Activated B cell treated with CpG ODN at 0.5 μM for 24 hours (primary cell): Measurements from ENCODE around the gene SLC16A13. TPM values are rescaled to one million over a fixed set of nuclear protein-coding genes. Genes with fewer than 3 reads are reported as not detected.

Source experiments
- ATAC-seq: fragments of 200-7000 bp; cut with Tn5 transposase; one replicate; pipeline ENCODE4 v1.10.0; 2021; ENCODE audit warnings: low read depth, mild to moderate bottlenecking, moderate library complexity
- CTCF ChIA-PET: fragments of 350-600 bp; sonication (Branson Sonifier 250); formaldehyde crosslinking; loops from one replicate; lab custom pipeline; 2021; ENCODE audit warnings: antibody characterized with exemption; lab: Charles Lee
- POLR2A ChIA-PET: fragments of 350-600 bp; sonication (Branson Sonifier 250); formaldehyde crosslinking; loops from one replicate; lab custom pipeline; 2021; ENCODE audit warnings: antibody characterized with exemption; lab: Charles Lee
- DNase-seq: peaks from one replicate; pipeline ENCODE4 v3.0.0; 2022
- H3K27ac Mint-ChIP-seq: one replicate; pipeline ENCODE4 v1.8.0; 2020; ENCODE audit warnings: mixed read lengths
- H3K27me3 Mint-ChIP-seq: one replicate; pipeline ENCODE4 v1.8.0; 2021; ENCODE audit warnings: mixed read lengths
- H3K36me3 Mint-ChIP-seq: one replicate; pipeline ENCODE4 v1.8.0; 2021; ENCODE audit warnings: low read depth, mixed read lengths
- H3K4me1 Mint-ChIP-seq: one replicate; pipeline ENCODE4 v1.8.0; 2021; ENCODE audit warnings: mixed read lengths
- H3K4me3 Mint-ChIP-seq: one replicate; pipeline ENCODE4 v1.8.0; 2020; ENCODE audit warnings: mild to moderate bottlenecking, mixed read lengths
- H3K9me3 Mint-ChIP-seq: one replicate; pipeline ENCODE4 v1.8.0; 2020; ENCODE audit warnings: mixed read lengths
- CTCF ChIP-seq: fragments of 200-600 bp; IDR thresholded peaks from one replicate; pipeline ENCODE4 v1.8.0; 2022; ENCODE audit warnings: antibody characterized with exemption, mild to moderate bottlenecking
- intact Hi-C: fragments of 100-400 bp; cut with micrococcal nuclease; formaldehyde crosslinking; loops from one replicate; pipeline ENCODE4 v1.15.1; 2024
- total RNA-seq: library from RNA; stranded (reverse); gene quantifications from 2 replicates; pipeline ENCODE4 v1.2.3, GENCODE V29; 2022

The SLC16A13 gene
- total RNA-seq, 1 donor from 2014 or later: 11.8 TPM

DNA sequence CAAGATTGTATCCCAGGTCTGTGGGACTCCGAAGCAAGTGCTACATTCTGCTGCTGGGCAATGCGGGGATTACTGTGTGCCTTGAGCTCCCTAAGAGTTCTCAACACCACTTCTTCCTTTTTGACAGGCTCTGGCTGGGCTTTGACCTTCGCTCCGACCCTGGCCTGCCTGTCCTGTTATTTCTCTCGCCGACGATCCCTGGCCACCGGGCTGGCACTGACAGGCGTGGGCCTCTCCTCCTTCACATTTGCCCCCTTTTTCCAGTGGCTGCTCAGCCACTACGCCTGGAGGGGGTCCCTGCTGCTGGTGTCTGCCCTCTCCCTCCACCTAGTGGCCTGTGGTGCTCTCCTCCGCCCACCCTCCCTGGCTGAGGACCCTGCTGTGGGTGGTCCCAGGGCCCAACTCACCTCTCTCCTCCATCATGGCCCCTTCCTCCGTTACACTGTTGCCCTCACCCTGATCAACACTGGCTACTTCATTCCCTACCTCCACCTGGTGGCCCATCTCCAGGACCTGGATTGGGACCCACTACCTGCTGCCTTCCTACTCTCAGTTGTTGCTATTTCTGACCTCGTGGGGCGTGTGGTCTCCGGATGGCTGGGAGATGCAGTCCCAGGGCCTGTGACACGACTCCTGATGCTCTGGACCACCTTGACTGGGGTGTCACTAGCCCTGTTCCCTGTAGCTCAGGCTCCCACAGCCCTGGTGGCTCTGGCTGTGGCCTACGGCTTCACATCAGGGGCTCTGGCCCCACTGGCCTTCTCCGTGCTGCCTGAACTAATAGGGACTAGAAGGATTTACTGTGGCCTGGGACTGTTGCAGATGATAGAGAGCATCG, 2.4 kb downstream of the SLC16A13 start:
- Mint-ChIP-seq H3K4me1 (peaks cover 58% of the 10 kb centered on the region), H3K27me3 (no peaks in the 10 kb centered on the region), H3K4me3 (peak overlapping the region; percentile 46), H3K9me3 (no peaks in the 10 kb centered on the region), H3K36me3 (peaks cover 8% of the 10 kb centered on the region), H3K27ac (no peak overlapping the region)
- ChIA-PET CTCF (no interaction called here), POLR2A (interaction anchor here (0.6 to 3.9 kb wide), 3 partner anchors 7 to 23 kb away, joined by 3 to 56 read pairs (median 5); partner anchors contain the start of gene SLC16A11)
- ATAC-seq (no peak), DNase-seq (no peak)
- no peak for TF ChIP-seq CTCF
- intact Hi-C loops: no loop called here

- Mint-ChIP-seq H3K27ac (peak overlapping the region; percentile 46), H3K36me3 (peaks cover 8% of the 10 kb centered on the region), H3K4me3 (no peak overlapping the region), H3K9me3 (no peaks in the 10 kb centered on the region), H3K4me1 (peaks cover 57% of the 10 kb centered on the region), H3K27me3 (no peaks in the 10 kb centered on the region)
- CTCF ChIA-PET: interaction anchor here (0.6 kb wide), 1 partner anchor 132 kb away, joined by 4 read pairs; no protein-coding TSS in a partner anchor
- DNase-seq (no peak), ATAC-seq (no peak)
- no peak for TF ChIP-seq CTCF
- POLR2A ChIA-PET: interaction anchor here (0.6 to 1.7 kb wide), 2 partner anchors 16 to 25 kb away, joined by 4 to 6 read pairs; no protein-coding TSS in a partner anchor
- intact Hi-C loops: loop anchor here (10.0 kb wide), 1 partner anchor 545 kb away; the partner anchor contains the start of gene MPDU1
Measured at GRCh38 chr17:7039832-7040231, 4.0 kb downstream of the SLC16A13 start.

DNA sequence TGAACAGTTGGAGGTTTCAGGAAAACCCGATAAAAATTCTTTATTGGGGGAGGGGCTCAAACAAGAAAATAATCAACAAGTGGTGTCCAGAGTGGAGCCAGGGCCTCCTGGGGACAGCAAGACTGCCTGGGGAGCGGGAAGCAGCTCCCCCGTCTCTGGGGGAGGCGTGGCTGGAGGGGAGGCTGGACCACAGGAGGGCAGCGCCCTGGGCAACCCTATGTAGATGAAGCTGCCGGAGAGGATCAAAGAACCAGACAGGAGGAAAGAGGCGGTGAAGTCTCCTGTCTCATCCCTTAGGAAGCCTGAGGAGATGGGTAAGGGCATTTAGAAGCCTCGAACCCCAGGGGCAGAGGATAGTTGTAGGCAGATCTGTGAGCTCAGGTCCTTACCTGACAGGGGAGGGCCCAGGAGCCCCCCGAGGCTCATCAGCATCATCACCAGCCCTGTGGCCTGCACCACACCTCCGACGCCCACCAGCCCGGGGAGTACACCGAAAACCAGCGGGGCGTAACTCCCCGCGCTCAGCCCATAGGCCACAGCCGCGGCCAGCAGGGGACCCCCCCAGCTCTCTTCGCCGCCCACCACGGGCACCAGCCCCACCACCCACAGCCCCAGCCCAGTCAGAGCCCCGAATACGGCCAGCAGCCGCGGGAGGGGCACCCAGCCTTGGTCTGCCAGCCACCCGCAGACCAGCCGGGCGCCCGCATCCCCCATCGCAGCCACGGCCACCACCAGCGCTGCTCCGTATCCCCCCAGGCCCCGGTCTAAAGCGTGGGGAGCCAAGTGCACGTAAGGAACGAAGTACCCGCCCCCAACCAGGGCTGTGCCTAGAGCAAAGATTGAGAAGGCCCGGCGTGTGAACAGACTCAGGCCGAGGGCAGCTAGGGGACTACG, 6.0 kb downstream of the SLC16A13 start:
- H3K9me3 Mint-ChIP-seq: no peaks in the 10 kb centered on the region
- no peaks in the 10 kb centered on the region for H3K36me3 Mint-ChIP-seq
- CTCF ChIA-PET: interaction anchor here (1.0 to 1.3 kb wide), 3 partner anchors 10 to 131 kb away, joined by 3 read pairs; no protein-coding TSS in a partner anchor
- H3K4me3 Mint-ChIP-seq: peak overlapping the region; percentile 74
- ATAC-seq: peak; percentile 16
- intact Hi-C loops: loop anchor here (10.0 kb wide), 1 partner anchor 543 kb away; the partner anchor contains the start of gene MPDU1
- DNase-seq: peak; percentile 30
- H3K4me1 Mint-ChIP-seq: peaks cover 53% of the 10 kb centered on the region
- H3K27ac Mint-ChIP-seq: peak overlapping the region; percentile 53
- no peaks in the 10 kb centered on the region for H3K27me3 Mint-ChIP-seq
- POLR2A ChIA-PET: interaction anchor here (0.6 to 1.9 kb wide), 9 partner anchors 10 to 645 kb away, joined by 3 to 13 read pairs (median 6); partner anchors contain the start of gene TP53
- no peak for TF ChIP-seq CTCF

DNA sequence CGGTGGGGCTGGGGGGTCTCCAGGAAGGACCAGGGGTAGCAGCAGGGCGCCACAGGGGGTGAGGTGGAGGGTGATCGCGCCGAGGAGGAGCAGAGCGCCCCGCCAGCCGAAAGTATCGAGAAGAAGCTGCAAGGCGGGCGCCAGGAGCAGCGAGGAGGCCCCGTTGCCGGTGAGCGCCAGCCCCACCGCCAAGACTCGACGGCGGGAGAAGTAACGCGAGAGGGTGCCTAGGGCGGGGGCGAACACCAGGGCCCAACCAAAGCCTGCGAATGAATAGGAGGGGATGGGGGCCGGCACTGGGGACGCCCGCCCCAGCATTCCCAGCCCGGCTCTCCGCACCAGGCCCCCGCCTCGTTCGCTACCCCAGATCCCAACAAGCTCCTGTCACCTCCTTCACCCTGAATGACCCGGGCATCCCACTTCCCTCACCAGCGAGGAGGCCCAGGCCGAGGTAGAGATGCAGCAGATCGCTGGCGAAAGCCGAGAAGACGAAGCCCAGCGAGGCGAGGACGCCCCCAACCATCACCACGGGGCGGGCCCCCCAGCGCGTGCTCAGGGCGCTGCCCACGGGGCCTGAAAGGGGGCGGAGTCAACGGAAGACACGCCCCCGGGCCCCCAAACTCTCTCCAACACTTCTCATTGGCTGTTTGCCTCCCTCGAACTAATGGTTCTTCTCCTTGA, 6.8 kb downstream of the SLC16A13 start:
- ChIA-PET POLR2A (interaction anchor here (0.7 to 1.9 kb wide), 8 partner anchors 11 to 644 kb away, joined by 4 to 10 read pairs (median 6); partner anchors contain the start of gene TP53), CTCF (interaction anchor here (1.3 kb wide), 1 partner anchor 21 kb away, joined by 3 read pairs; no protein-coding TSS in a partner anchor)
- no peak for TF ChIP-seq CTCF
- ATAC-seq: peak; percentile 11
- H3K27ac Mint-ChIP-seq: peak overlapping the region; percentile 53
- H3K4me1 Mint-ChIP-seq: peaks cover 59% of the 10 kb centered on the region
- H3K9me3 Mint-ChIP-seq: no peaks in the 10 kb centered on the region
- peak; percentile 38 for DNase-seq
- intact Hi-C loops: loop anchor here (1.0 to 10.0 kb wide), 2 partner anchors 7 to 542 kb away; partner anchors contain the start of gene MPDU1
- no peaks in the 10 kb centered on the region for H3K27me3 Mint-ChIP-seq
- H3K36me3 Mint-ChIP-seq: no peaks in the 10 kb centered on the region
- H3K4me3 Mint-ChIP-seq: peak overlapping the region; percentile 74
